HL-60/S4 treated with retinoic acid at 250 ng/mL for 4 days and 3 days (cell line): ENCODE measurements around the gene NTF4.

Source experiments
- in situ Hi-C: fragments of 300-500 bp; cut with MboI; formaldehyde crosslinking; loops from 2 replicates; pipeline ENCODE4 v1.7.0; 2022; ENCODE audit warnings: low sequenced_read_pairs

The NTF4 gene, protein sequence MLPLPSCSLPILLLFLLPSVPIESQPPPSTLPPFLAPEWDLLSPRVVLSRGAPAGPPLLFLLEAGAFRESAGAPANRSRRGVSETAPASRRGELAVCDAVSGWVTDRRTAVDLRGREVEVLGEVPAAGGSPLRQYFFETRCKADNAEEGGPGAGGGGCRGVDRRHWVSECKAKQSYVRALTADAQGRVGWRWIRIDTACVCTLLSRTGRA

GRCh38 chr19:49064768-49065611 is at the start of gene NTF4:
Gene NTF4 (minus strand): TSS chr19:49064818. CDS start chr19:49061997, 2,821 bp downstream.
- in situ Hi-C loops = no loop called here

DNA sequence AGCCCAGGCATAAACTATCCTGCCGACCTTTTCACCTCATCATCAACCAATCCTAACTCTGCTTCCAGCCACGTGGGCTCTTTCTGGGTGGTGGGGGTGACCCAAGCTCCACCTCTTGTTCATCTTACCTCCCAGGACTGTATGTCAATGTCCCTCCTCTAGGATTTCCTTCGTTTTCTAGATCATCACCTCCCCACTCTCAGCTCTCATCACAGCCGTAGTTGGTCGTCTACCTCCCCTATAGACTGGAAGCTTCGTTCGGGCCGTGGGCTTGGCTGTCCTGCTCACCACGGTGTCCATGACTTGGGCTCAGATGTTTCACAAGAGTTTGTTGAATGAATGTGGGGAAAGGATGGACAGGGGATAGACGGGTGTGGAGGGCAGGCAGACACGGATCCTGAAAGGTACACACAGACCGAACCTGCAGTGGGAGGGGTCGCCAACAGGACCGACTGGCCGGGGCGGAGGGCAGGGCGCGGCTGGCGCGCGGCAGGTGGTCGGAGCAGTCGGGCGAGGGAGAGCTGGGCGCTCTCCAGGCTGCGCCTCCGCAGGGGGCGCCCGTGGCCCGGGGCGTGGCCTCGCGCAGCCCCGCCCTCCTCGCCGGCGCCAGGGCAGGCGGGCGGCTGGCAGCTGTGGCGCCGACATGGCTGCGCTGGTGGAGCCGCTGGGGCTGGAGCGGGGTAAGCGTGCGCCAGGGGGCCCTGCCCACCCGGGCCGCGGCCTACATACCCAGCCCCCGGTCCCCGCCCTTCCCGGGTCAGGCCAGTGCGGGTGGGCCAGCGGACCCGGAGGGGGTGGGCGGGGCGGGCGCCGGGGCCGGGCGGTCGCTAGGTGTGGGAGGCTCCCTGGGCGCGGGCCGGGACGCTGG is 49.4 kb upstream of the NTF4 start, which contains the start of gene LIN7B:
Gene LIN7B (plus strand): TSS at position 609 of the 868 bp plus-strand sequence. CDS start 35 bp downstream, at position 644.
- in situ Hi-C loops = no loop called here

DNA sequence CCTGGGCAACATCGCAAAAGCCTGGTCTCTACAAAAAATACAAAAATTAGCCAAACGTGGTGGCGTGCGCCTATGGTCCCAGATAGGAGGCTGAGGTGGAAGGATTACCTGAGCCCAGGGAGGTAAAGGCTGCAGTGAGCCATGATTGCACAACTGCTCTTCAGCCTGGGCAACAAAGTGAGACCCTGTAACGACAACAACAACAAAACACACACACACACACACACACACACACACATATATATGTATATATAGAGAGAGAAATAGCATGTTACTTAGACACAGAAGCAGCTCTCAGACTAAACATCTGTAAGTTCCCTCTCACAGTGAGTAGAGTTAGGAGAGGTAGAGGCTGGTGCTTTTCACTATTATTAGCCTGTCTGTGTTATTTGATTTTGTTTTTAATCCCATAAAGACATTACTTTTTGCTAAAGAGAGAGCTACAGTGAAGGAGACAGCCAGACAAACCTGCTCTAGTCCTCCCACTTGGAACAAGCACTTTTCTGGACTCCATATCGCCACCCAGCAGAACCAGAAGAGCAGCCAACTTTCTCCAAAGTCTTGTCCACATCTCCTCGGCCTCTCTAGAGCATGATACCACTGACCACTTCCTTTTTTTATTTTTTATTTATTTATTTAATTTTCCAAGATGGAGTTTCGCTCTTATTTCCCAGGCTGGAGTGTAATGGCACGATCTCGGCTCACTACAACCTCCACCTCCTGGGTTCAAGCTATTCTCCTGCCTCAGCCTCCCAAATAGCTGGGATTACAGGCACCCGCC is 46.8 kb upstream of the NTF4 start:
- in situ Hi-C loops = no loop called here

DNA sequence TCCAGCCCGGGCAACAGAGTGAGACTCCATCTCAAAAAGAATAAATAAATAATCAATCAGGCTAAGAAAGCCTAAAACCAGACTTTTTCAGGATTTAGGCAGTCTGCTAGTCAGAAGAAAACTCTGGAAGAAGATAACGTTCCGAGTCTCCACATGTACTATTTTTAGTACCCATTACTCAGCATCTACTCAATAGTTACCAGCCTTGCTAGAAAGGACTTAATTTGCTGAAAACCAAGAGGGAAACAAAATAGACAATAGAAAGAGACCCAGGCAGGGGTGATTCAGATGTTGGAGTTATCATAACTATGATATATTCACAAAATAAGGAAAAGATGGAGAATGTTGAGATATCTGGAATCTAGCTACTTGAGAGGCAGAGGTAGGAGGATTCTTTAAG is 45.9 kb upstream of the NTF4 start:
- in situ Hi-C loops = no loop called here

GRCh38 chr19:49109569-49110233 is 45.1 kb upstream of the NTF4 start:
- in situ Hi-C loops = no loop called here

DNA sequence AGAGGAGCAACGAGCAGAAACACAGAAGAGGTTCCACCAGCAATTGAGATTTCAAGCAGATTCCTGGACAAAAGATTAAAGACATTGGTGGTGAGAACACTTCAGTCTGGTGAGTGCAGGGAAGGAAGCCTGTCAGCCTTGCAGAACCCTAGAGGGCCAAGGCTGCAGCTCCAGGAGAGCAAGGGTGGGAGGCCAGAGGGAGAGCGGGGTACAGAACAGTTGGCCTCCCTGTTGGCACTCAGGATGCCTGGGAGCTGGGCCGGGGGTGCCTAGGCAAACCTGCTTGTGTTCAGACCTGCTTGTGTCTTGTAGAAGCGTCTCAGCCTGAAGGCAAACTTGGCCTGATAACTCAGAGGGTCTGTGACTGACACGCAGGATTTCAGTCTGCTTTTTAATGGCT is 44.4 kb upstream of the NTF4 start:
- in situ Hi-C loops = no loop called here

GRCh38 chr19:49107625-49108459 is 43.2 kb upstream of the NTF4 start:
- in situ Hi-C loops = no loop called here

DNA sequence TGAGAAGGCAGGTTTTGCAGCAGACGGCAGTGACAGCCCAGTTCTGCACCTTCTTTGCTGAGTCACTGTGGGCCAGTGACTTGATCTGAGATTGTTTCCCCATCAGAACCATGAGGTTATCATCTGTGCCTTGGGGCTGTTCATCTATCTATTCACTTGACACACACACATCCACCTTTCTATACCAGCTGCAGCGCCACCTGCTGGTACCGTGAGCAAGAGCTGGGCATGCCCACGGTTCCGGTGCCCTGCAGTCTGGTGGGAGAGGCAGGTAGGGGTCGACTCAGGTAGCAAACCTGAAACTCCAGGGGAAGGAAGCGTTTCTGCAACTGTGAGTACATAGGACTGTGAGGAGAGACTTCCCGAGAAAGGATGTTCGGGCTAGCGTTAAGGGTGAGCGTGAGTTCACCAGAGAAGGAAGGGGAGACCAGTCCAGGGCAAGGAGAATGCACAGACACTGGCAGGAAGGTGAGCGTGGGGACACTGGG is 42.1 kb upstream of the NTF4 start:
- in situ Hi-C loops = no loop called here

DNA sequence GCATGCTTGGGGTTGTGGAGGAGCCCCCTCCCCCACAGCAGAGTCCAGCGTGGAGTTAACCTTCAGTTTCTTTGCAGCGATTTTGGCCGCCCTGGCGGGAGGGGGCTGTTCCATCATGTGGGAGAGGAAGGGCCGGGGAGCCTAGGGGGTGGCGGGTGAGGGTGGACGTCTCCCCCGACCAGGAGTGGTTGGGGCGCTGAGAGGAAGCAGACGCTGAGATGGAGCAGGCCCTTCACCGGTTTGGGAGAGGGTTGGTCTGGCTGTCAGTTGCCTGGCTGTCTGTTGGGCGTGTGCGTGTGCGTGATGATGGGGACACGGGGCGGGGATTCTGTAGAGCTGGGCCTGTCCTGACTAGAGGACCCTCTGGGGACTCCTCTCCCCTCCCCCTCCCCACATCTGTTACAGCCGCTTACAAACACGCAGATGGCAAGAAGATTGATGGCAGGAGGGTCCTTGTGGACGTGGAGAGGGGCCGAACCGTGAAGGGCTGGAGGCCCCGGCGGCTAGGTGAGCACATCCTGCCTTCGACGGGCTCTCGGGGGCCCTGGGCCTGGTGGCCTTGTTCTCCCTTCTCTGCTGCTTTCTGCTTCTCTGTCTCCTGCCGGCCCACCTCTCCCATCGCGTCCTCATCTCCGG is 39.7 kb upstream of the NTF4 start:
- in situ Hi-C loops = no loop called here

DNA sequence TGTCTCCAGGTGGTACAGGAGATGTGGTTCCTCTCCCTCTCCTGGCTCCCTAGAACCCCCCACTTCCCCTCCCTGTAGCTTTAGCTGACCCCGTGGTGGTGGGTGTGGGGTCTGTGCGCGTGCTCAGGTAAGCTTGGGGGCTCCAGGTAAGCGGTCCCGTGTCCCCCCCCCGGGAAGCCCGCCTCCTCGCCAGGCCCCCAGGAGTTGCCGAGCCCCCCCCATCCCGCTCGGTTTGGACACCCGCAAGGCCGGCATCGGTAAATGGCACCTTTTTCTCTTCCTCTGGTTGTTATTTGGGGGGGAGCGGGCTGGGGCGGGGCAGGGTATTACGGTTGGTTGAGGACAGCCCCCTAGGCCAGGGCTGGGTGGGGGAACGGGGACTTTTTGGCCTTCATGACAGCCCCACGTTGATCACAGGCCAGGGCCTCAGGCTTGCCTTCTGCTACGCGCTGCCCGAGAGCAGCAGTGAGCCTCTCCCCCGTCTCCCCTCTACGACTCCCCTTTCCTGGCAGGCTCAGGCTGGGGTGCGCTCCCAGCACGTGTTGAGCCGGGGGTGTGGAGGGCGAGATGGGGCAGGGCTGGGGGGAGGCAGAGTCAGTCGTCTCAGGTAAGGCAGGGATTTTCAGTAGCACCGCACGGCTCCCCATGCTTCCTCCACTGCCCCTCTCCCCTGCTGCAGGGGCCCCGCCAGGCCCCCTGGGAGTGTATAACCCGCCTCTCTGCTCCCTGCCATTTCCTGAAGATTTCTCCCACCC is 38.9 kb upstream of the NTF4 start:
- in situ Hi-C loops = no loop called here

DNA sequence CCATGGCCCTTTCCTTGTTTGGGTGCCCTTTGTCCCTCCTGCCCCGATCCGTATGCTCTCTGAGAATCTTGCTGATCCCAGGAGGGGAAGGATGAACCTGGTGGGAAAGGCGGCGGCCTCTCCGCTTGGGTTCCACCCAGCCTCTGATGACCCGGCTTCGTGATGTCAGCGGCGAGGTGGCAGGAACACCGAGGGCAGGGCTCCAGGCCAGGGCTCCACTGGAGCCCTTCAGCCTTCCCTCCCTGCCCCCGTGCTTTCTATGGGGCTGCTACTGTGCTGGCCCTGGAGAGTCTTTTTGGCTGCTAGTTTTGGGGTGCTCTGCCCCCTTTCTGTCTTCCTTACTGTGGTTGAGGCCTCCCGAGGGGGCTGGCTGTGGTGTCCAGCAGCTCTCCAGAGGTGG is 37.7 kb upstream of the NTF4 start:
- in situ Hi-C loops = no loop called here

DNA sequence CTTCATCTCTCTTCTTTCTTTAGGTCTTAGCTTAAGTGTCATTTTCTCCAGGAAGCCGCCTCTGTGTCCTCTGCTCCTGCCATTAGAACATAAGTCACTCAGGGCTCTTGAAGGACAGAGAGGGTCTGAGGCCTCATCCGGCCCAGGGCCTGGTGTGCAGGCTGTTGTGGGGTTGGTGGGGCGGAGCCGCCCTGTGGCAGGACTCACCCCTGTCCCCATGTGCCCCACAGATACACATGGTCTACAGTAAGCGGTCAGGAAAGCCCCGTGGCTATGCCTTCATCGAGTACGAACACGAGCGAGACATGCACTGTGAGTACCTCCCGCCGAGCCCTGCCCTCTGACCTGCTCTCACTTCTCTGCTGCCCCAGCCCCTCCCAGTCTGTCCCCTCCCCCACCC is 36.5 kb upstream of the NTF4 start:
- in situ Hi-C loops = no loop called here

- in situ Hi-C loops = loop anchor here (10.0 kb wide), 1 partner anchor 106 kb away; no protein-coding TSS in a partner anchor
Observed at GRCh38 chr19:49098795-49099194, 34.2 kb upstream of the NTF4 start.

GRCh38 chr19:49097453-49098288 is 33.1 kb upstream of the NTF4 start:
- in situ Hi-C loops = loop anchor here (10.0 kb wide), 1 partner anchor 107 kb away; no protein-coding TSS in a partner anchor

DNA sequence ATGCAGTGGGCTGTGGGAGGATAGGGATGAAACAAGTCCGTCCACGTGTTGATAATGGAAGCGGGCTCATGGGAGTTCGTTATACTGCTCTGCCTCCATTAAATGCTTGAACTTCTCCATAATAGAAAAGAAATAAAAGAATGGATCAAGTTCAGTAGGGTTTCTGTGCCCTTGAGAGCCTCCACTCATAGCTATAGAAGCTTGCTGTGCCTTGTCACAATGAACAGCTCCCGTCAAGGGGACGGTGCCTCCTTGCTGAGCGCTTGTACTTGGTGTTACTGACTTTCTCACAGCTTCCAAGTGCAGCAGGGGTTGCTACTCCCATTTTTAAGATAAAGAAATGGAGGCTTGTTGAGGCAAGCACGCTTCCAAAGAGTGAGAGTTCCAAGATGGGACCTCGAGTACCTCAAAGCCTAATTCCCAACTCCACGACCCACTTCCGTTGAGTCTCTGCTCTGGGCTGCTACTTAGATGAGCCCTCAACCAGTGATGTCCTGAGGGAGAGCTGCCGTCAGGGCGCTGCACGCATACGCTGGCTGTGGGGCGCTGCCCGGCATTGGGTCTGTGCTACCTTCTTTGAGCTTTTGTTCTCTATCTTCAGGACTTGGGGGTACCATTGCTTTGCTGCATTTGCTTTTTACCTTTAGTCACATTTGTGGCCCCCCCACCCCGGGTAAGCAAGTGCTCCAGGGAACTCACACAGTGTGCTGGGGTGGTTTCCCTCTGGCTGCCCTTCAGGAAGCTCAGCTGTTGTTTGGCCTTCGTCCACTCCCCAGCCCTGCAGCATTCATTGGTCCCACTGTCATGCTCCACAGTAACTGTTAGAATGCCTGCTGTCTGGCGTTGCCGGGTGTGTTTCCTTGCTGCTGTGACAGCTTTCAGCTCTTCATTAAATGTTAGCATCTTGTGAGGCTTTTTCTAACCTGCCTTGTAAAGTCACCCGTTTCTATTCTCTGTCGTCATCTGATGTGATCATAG is 30.2 kb upstream of the NTF4 start:
- in situ Hi-C loops = loop anchor here (10.0 kb wide), 1 partner anchor 110 kb away; no protein-coding TSS in a partner anchor
